Right lobe of liver (tissue), 6 donors: ENCODE results near the gene DCAF12. TPM values are rescaled to one million over a fixed set of nuclear protein-coding genes. Genes with fewer than 3 reads are reported as not detected.

ENCODE experiments used
- ATAC-seq, 4 donors: fragments of 200-7000 bp; cut with Tn5 transposase; one replicate each; pipeline ENCODE4 v1.9.1; 2020; ENCODE audit warnings: mild to moderate bottlenecking in 4 of 4, moderate library complexity in 4 of 4
- DNase-seq, 3 donors: peaks; one replicate each; pipeline ENCODE4 v3.0.0-alpha.2; 2020
- H3K27ac ChIP-seq, 3 donors: fragments of 200-600 bp; one replicate each; pipeline ENCODE4 v1.8.0; 2022
- H3K27me3 ChIP-seq, 2 donors: fragments of 200-600 bp; one replicate each; pipeline ENCODE4 v1.8.0; 2022
- H3K36me3 ChIP-seq, 4 donors: fragments of 200-600 bp; sonication (generic) in 1 of 4; one replicate each; pipeline versions ENCODE4 v1.5.1 to v1.8.0; 2017 to 2022; ENCODE audit warnings: control low read depth in 1 of 4
- H3K4me1 ChIP-seq, 4 donors: fragments of 200-600 bp; sonication (generic) in 1 of 4; one replicate each; pipeline versions ENCODE4 v1.5.1 to v1.8.0; 2017 to 2022; ENCODE audit warnings: control low read depth in 1 of 4
- H3K4me3 ChIP-seq, 3 donors: fragments of 200-600 bp; one replicate each; pipeline ENCODE4 v1.8.0; 2022
- H3K9me3 ChIP-seq, 4 donors: fragments of 200-600 bp; sonication (generic) in 1 of 4; one replicate each; pipeline versions ENCODE4 v1.5.1 to v1.8.0; 2017 to 2022; ENCODE audit warnings: control low read depth in 1 of 4
- POLR2A ChIP-seq: fragments of 450-650 bp; IDR thresholded peaks from one replicate; pipeline ENCODE4 v1.6.1; 2017; ENCODE audit warnings: antibody characterized with exemption, mild to moderate bottlenecking
- WGBS: methylation state at CpG from one replicate; pipeline ENCODE4 v1.1.6; 2018; ENCODE audit warnings: low coverage, low lambda C conversion rate; ENCODE audit not compliant: insufficient coverage; ENCODE audit errors: missing lambda C conversion rate; 5-methylcytosine and 5-hydroxymethylcytosine counted together
- intact Hi-C, 2 donors: fragments of 100-400 bp; cut with DNase I; formaldehyde crosslinking; loops; one replicate each; pipeline versions ENCODE4 v1.11.2 to v1.14.1; 2022
- total RNA-seq, 6 experiments: library from RNA; depleted of rRNA in 2 of 6; stranded (reverse); fragments of >200 nt in 2 of 6; fragmentation: NEBNext Ultra II Directional in 3 of 6; extraction: Animal tissue kit (Norgen Biotek cat#: 25700) in 3 of 6; gene quantifications; one replicate each; pipeline versions ENCODE4 v1.1.0 to v1.2.4, GENCODE V29; 2016 to 2023
- TF ChIP-seq, protein P1 (sequence below), 4 donors: fragments of 200-600 bp in 3 of 4; fragments of 450-650 bp in 1 of 4; IDR thresholded peaks; one replicate each; pipeline versions ENCODE4 v1.5.1 to v1.8.0; 2016 to 2022; ENCODE audit warnings: antibody characterized with exemption in 4 of 4, mild to moderate bottlenecking in 2 of 4
- donor health status: DM: no; HTN: yes; CAD: no.
- donor health status: DM: no; HTN: no; CAD: no.
- donor health status: DM: no; HTN: no; CAD: no.
- donor health status: DM: no; HTN: yes; CAD: no.
- donor health status: DM: no; HTN: yes; CAD: no.

DCAF12 gene
- total RNA-seq, 6 experiments from 2014 or later: 14.9 to 21.0 (median 17.5) TPM

DNA sequence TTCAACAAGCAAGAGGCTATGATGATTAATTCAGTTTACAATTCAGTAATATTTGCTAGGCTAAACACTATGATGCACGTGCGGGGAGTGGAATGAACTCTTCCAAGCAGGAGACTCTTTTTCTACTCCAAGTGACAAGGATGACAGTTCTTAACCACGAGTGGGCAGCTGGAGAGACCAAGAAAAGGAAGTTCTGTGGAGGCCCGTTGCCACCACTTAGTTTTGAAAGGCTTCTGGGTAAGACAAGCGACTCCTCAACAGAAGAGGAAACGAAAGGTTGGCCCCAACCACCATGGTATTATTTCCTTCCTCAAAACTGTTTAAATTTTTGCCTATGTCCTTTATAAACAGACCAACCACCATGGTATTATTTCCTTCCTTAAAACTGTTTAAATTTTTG lies 2.8 kb downstream of the DCAF12 start:
- ATAC-seq (peak in 1 of 4 donors; percentile 9), DNase-seq (no peak)
- intact Hi-C loops: no loop called here
- Histone ChIP-seq H3K4me3 (no peak overlapping the region), H3K9me3 (no peaks in the 10 kb centered on the region), H3K36me3 (peaks cover 0 to 11% (median 3%) of the 10 kb centered on the region in 4 donors), H3K27ac (no peak overlapping the region), H3K27me3 (no peaks in the 10 kb centered on the region), H3K4me1 (peaks cover 0 to 22% (median 10%) of the 10 kb centered on the region in 4 donors)
- TF ChIP-seq POLR2A: no peak
- TF ChIP-seq, protein P1, sequence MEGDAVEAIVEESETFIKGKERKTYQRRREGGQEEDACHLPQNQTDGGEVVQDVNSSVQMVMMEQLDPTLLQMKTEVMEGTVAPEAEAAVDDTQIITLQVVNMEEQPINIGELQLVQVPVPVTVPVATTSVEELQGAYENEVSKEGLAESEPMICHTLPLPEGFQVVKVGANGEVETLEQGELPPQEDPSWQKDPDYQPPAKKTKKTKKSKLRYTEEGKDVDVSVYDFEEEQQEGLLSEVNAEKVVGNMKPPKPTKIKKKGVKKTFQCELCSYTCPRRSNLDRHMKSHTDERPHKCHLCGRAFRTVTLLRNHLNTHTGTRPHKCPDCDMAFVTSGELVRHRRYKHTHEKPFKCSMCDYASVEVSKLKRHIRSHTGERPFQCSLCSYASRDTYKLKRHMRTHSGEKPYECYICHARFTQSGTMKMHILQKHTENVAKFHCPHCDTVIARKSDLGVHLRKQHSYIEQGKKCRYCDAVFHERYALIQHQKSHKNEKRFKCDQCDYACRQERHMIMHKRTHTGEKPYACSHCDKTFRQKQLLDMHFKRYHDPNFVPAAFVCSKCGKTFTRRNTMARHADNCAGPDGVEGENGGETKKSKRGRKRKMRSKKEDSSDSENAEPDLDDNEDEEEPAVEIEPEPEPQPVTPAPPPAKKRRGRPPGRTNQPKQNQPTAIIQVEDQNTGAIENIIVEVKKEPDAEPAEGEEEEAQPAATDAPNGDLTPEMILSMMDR (IDR thresholded peaks at IDR 0.05): no peak
- 41% methylated on average over 5 of the region's 6 CpGs for WGBS

DNA sequence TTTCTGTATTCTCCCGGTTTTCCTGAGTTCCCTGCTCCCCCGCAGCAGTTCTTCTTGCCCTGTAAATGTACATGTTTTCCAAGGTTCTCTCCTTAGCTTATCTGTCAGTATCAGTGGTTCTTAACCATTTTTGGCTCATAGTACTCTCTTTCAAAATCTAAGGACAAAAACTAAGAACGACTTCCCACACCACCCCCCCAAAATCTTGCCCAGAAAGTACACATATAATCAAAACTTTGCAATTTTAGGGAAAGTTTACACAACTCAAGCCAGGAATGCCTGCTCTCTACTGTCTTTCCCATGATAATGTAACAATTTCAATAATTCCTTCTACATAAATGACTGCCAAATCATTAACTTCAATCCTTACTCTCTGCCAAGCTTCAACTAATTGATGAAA lies 4.5 kb downstream of the DCAF12 start:
- TF ChIP-seq, protein P1 (IDR thresholded peaks at IDR 0.05): no peak
- no peak for TF ChIP-seq POLR2A
- H3K36me3 ChIP-seq: peaks cover 0 to 18% (median 3%) of the 10 kb centered on the region in 4 donors
- no peak for DNase-seq
- H3K9me3 ChIP-seq: no peaks in the 10 kb centered on the region
- intact Hi-C loops: no loop called here
- H3K4me1 ChIP-seq: peaks cover 0 to 22% (median 10%) of the 10 kb centered on the region in 4 donors
- H3K27ac ChIP-seq: peak overlapping the region in 1 of 3 donors; percentile 13
- H3K4me3 ChIP-seq: no peak overlapping the region
- ATAC-seq: no peak
- 58% methylated on average over 3 of the region's 3 CpGs for whole genome bisulfite sequencing
- H3K27me3 ChIP-seq: no peaks in the 10 kb centered on the region

DNA sequence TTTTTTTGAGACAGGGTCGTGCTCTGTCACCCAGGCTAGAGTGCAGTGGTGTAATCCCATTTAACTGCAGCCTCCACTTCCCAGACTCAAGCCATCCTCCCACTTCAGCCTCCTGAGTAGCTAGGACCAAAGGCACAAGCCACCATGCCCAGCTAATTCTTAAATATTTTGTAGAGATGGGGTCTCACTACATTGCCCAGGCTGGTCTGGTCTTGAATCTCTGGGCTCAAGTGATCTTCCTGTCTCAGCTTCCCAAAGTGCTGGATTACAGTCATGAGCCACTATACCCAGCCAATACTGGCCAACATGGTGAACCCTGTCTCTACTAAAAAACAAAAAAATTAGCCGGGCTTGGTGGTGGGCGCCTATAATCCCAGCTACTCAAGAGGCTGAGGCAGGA lies 6.8 kb downstream of the DCAF12 start:
- H3K27me3 ChIP-seq: no peaks in the 10 kb centered on the region
- WGBS: 100% methylated on average over 2 of the region's 3 CpGs
- H3K9me3 ChIP-seq: no peaks in the 10 kb centered on the region
- no peak overlapping the region for H3K4me3 ChIP-seq
- peaks cover 0 to 15% (median 3%) of the 10 kb centered on the region in 4 donors for H3K4me1 ChIP-seq
- no peak for DNase-seq
- no peak for ATAC-seq
- peaks cover 0 to 18% (median 3%) of the 10 kb centered on the region in 4 donors for H3K36me3 ChIP-seq
- intact Hi-C loops: no loop called here
- TF ChIP-seq POLR2A: no peak
- TF ChIP-seq, protein P1 (IDR thresholded peaks at IDR 0.05): no peak
- no peak overlapping the region for H3K27ac ChIP-seq

DNA sequence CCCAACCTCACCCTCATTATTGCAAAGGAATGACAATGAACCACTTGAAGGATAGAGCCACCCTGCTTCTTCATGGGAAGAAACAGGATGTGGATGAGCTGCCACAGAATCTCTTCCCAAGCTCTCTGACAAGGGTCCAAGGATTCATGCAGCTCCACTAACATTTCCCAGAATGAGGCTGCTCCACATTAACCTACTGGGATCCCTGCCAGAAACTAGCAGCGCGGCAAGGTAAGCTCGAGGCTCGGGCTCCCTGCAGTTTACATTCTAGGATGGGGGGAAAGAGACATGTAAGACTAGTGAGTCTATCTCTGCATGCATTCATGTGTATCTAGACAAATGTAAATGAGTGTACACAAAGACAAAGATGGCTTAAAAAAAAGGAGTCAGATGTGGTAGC lies 12.1 kb downstream of the DCAF12 start:
- DNase-seq (no peak), ATAC-seq (peak in 3 of 4 donors; percentile 38 to 57 (median 55))
- Histone ChIP-seq H3K36me3 (peaks cover 0 to 11% (median 2%) of the 10 kb centered on the region in 4 donors), H3K9me3 (no peaks in the 10 kb centered on the region), H3K27me3 (no peaks in the 10 kb centered on the region), H3K4me1 (peaks cover 0 to 7% (median 2%) of the 10 kb centered on the region in 4 donors), H3K4me3 (no peak overlapping the region), H3K27ac (no peak overlapping the region)
- intact Hi-C loops: no loop called here
- WGBS: 19% methylated on average over 4 of the region's 4 CpGs
- TF ChIP-seq POLR2A: no peak
- TF ChIP-seq, protein P1 (IDR thresholded peaks at IDR 0.05): no peak

DNA sequence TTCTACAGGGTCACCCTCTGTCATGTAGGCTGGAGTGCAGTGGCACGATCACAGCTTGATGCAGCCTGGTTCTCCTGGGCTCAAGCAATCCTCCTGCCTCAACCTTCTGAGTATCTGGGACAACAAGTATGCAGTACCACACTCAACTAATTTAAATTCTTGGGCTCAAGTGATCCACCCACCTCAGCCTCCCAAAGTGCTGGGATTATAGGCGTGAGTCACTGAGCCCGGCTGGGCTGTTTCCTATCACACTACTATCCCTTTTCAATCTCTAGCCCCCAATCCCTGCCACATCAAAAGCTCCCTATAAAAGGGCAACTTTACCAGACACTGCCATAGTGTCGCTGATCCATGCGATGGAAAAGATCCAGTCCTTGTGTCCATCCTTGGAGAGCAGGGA lies 20.4 kb downstream of the DCAF12 start:
- H3K36me3 ChIP-seq: peaks cover 0 to 64% (median 31%) of the 10 kb centered on the region in 4 donors
- no peaks in the 10 kb centered on the region for H3K9me3 ChIP-seq
- no peaks in the 10 kb centered on the region for H3K4me1 ChIP-seq
- no peak overlapping the region for H3K4me3 ChIP-seq
- ATAC-seq: no peak
- H3K27me3 ChIP-seq: no peaks in the 10 kb centered on the region
- 96% methylated on average over 5 of the region's 5 CpGs for WGBS
- intact Hi-C loops: no loop called here
- H3K27ac ChIP-seq: no peak overlapping the region
- TF ChIP-seq, protein P1 (IDR thresholded peaks at IDR 0.05): no peak
- no peak for TF ChIP-seq POLR2A
- DNase-seq: no peak
